K562 (cell line): ENCODE data around the gene RPRD1B. TPM values are rescaled to one million over a fixed set of nuclear protein-coding genes. Genes with fewer than 3 reads are reported as not detected.
A peak's percentile ranks its signal among the peaks of the same experiment; 100 is the strongest.

Experiments used
- ATAC-seq: fragments of 200-7000 bp; cut with Tn5 transposase; 3 replicates; pipeline ENCODE4 v1.9.1; 2020; ENCODE audit warnings: moderate library complexity
- BruUV-seq: library from RNA; stranded (reverse); fragments of 400-500 nt; replicated peaks from 2 replicates; lab custom pipeline; 2021; lab: Mats Ljungman, UMichigan
- CTCF ChIA-PET: fragments of 300-600 bp; formaldehyde crosslinking; extraction: SDS; loops from one replicate; lab custom pipeline; 2021; ENCODE audit warnings: low intra/inter-chr PET ratio; lab: Yijun Ruan, JAX
- POLR2A ChIA-PET: fragments of 300-600, 350-650 bp; sonication (Branson Sonifier 250); formaldehyde crosslinking; extraction: SDS; loops from one replicate; lab custom pipeline; 2021; ENCODE audit warnings: antibody characterized with exemption, inconsistent platforms; lab: Yijun Ruan, JAX
- DNase-seq, 4 experiments: peaks; one replicate each; pipeline versions ENCODE4 v3.0.0 to v3.0.0-alpha.2; 2011 to 2018; ENCODE audit warnings: low spot score in 3 of 4, mixed read lengths in 3 of 4; ENCODE audit errors: extremely low read depth in 1 of 4
- FAIRE-seq: peaks from 2 replicates; lab custom pipeline; 2011; peaks lifted over from hg19 to GRCh38; lab: Jason Lieb, UNC
- H2AFZ ChIP-seq: 2 replicates; pipeline ENCODE4 v1.6.0; 2011; ENCODE audit warnings: low read depth, low read length, control low read depth, inconsistent platforms
- H3K27ac ChIP-seq: fragments of 200-600 bp; 3 replicates; pipeline ENCODE4 v1.8.0; 2011; ENCODE audit warnings: low read depth, mild to moderate bottlenecking, control low read depth, inconsistent platforms, low read length, moderate library complexity, mixed read lengths; ENCODE audit errors: extremely low read depth
- H3K27me3 ChIP-seq, 2 experiments: fragments of 300-600 bp in 1 of 2; 2 replicates in 1 of 2; 3 replicates in 1 of 2; pipeline versions ENCODE4 v1.6.0 to v1.8.0; 2011; ENCODE audit warnings: inconsistent platforms in 2 of 2, low read length in 2 of 2, mild to moderate bottlenecking in 1 of 2, mixed read lengths in 1 of 2, moderate library complexity in 1 of 2; ENCODE audit not compliant: control insufficient read depth in 2 of 2, insufficient read depth in 2 of 2
- H3K36me3 ChIP-seq: fragments of 300-600 bp; 3 replicates; pipeline ENCODE4 v1.8.0; 2011; ENCODE audit warnings: mild to moderate bottlenecking, low read length, inconsistent platforms; ENCODE audit not compliant: control insufficient read depth, insufficient read depth
- H3K4me1 ChIP-seq, 2 experiments: fragments of 200-600 bp in 1 of 2; replicated peaks in 1 of 2; 2 replicates in 1 of 2; 3 replicates in 1 of 2; pipeline versions ENCODE4 v1.5.1 to v1.8.0; 2011; ENCODE audit warnings: inconsistent platforms in 2 of 2, low read length in 2 of 2, mild to moderate bottlenecking in 1 of 2, mixed read lengths in 1 of 2, moderate library complexity in 1 of 2; ENCODE audit not compliant: control insufficient read depth in 2 of 2, insufficient read depth in 2 of 2
- H3K4me2 ChIP-seq: 2 replicates; pipeline ENCODE4 v1.6.1; 2011; ENCODE audit warnings: low read length, control low read depth, inconsistent platforms, mixed read lengths; ENCODE audit not compliant: insufficient read depth
- H3K4me3 ChIP-seq: fragments of 200-600 bp; sonication (generic), shearing (Covaris generic); 2 replicates; pipeline ENCODE4 v1.5.1; 2016; ENCODE audit warnings: control low read depth, inconsistent platforms
- H3K79me2 ChIP-seq: fragments of 200-600 bp; 3 replicates; pipeline ENCODE4 v1.8.0; 2011; ENCODE audit warnings: low read length, inconsistent platforms; ENCODE audit not compliant: control insufficient read depth, insufficient read depth
- H3K9ac ChIP-seq, 2 experiments: 2 replicates each; pipeline versions ENCODE4 v1.6.0 to v1.6.1; 2011; ENCODE audit warnings: low read depth in 2 of 2, low read length in 2 of 2, control low read depth in 1 of 2, inconsistent platforms in 1 of 2, mild to moderate bottlenecking in 1 of 2, mixed read lengths in 1 of 2; ENCODE audit not compliant: insufficient read depth in 1 of 2
- H3K9me1 ChIP-seq: one replicate; pipeline ENCODE4 v1.6.0; 2011; ENCODE audit warnings: inconsistent platforms, mild to moderate bottlenecking, low read length, moderate library complexity; ENCODE audit not compliant: control insufficient read depth, insufficient read depth
- H3K9me3 ChIP-seq: replicated peaks from 2 replicates; pipeline ENCODE4 v1.5.1; 2011; ENCODE audit warnings: low read depth, low read length, inconsistent platforms; ENCODE audit not compliant: control insufficient read depth, insufficient read depth
- H4K20me1 ChIP-seq: replicated peaks from 2 replicates; pipeline ENCODE4 v1.6.1; 2011; ENCODE audit warnings: low read length, inconsistent platforms, mixed read lengths; ENCODE audit not compliant: control insufficient read depth, insufficient read depth
- HNRNPK ChIP-seq: fragments of 200-400 bp; formaldehyde crosslinking; IDR thresholded peaks from one replicate; pipeline ENCODE4 v1.6.1; 2018; ENCODE audit warnings: mild to moderate bottlenecking, low read depth, low read length; ENCODE audit not compliant: poor library complexity, severe bottlenecking
- HOXB6 ChIP-seq: fragments of 250-450 bp; sonication (Bioruptor Pico); IDR thresholded peaks from 2 replicates; pipeline ENCODE4 v1.5.1; 2022; ENCODE audit warnings: mild to moderate bottlenecking, borderline replicate concordance
- WGBS: fragments of 100-300 bp; shearing (Covaris generic); methylation state at CpG from one replicate; pipeline ENCODE4 v1.1.6; 2016; ENCODE audit warnings: low coverage, mixed read lengths; ENCODE audit not compliant: insufficient coverage; ENCODE audit errors: missing lambda C conversion rate; 5-methylcytosine and 5-hydroxymethylcytosine counted together
- in situ Hi-C: fragments of 300-500 bp; cut with MboI; formaldehyde crosslinking; loops from 4 replicates; pipeline ENCODE4 v1.15.0; 2018; ENCODE audit warnings: inconsistent platforms, mixed read lengths
- intact Hi-C: fragments of 100-400 bp; cut with micrococcal nuclease; formaldehyde crosslinking; loops from 2 replicates; pipeline ENCODE4 v1.14.2; 2022
- polyA plus RNA-seq, 8 experiments: library from polyadenylated mRNA; depleted of rRNA in 4 of 8; stranded (reverse) in 5 of 8; unstranded in 3 of 8; fragments of >200 nt; fragmentation: Nextera tagmentation in 2 of 8; fragmentation: Illumina TruSeq in 1 of 8; extraction: Ambion mirVana in 2 of 8; extraction: Trizol in 1 of 8; gene quantifications; 2 replicates each; pipeline versions ENCODE4 v1.2.1 to v1.2.3, GENCODE V29; 2011 to 2014; ENCODE audit warnings: inconsistent platforms in 1 of 8, missing spikeins in 1 of 8
- total RNA-seq, 7 experiments: library from RNA; depleted of rRNA in 6 of 7; stranded (reverse); fragments of >200 nt in 6 of 7; fragmentation: Illumina TruSeq in 2 of 7; extraction: Trizol in 2 of 7; gene quantifications; 2 replicates each; pipeline versions ENCODE4 v1.2.1 to v1.2.3, GENCODE V29; 2011 to 2021; ENCODE audit warnings: low replicate concordance in 1 of 7
- TF ChIP-seq, protein P1 (sequence below): sonication (generic); formaldehyde crosslinking; IDR thresholded peaks from 2 replicates; pipeline ENCODE4 v1.8.1; 2023; ENCODE audit warnings: mild to moderate bottlenecking, missing genetic modification reagents
- TF ChIP-seq, protein P2 (sequence below): sonication (generic); formaldehyde crosslinking; IDR thresholded peaks from 2 replicates; pipeline ENCODE4 v1.9.0; 2022; ENCODE audit warnings: mild to moderate bottlenecking, missing genetic modification reagents

The RPRD1B gene
- total and polyA plus RNA-seq, 9 of the 15 experiments (the other 6 are each of a cell fraction or from before 2014, with no cell fraction given): 5.5 to 43.0 (median 24.4) TPM

DNA sequence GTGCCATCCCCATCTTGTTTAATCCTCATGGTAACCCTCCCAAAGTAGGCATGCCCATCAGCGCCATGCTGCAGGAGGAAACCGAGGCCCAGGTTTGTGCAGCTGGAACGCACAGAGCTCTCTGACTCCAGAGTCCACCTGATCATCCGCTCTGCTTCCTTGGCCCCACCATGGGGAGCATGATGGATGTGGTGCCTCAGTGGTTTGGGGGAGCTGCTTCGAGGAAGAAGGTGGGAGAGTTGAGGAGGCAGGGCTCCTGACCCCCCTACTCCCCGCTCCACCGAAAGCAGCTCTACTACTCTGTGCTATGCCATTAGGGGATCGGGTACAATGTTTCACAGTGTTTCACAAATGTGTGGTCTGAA, 79.4 kb downstream of the RPRD1B start:
- WGBS: 96% methylated on average over 8 of the region's 8 CpGs
- H2AFZ ChIP-seq: peak overlapping the region; percentile 88
- no peak for TF ChIP-seq HOXB6 (CRISPR knock-in tag)
- TF ChIP-seq, protein P1, sequence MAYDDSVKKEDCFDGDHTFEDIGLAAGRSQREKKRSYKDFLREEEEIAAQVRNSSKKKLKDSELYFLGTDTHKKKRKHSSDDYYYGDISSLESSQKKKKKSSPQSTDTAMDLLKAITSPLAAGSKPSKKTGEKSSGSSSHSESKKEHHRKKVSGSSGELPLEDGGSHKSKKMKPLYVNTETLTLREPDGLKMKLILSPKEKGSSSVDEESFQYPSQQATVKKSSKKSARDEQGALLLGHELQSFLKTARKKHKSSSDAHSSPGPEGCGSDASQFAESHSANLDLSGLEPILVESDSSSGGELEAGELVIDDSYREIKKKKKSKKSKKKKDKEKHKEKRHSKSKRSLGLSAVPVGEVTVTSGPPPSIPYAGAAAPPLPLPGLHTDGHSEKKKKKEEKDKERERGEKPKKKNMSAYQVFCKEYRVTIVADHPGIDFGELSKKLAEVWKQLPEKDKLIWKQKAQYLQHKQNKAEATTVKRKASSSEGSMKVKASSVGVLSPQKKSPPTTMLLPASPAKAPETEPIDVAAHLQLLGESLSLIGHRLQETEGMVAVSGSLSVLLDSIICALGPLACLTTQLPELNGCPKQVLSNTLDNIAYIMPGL (CRISPR knock-in tag): 0 out of 2 replicates have a peak, but pooled peaks have one; percentile 7
- TF ChIP-seq, protein P2, sequence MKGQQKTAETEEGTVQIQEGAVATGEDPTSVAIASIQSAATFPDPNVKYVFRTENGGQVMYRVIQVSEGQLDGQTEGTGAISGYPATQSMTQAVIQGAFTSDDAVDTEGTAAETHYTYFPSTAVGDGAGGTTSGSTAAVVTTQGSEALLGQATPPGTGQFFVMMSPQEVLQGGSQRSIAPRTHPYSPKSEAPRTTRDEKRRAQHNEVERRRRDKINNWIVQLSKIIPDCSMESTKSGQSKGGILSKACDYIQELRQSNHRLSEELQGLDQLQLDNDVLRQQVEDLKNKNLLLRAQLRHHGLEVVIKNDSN (CRISPR knock-in tag): 0 out of 2 replicates have a peak, but pooled peaks have one; percentile 11
- no peak for TF ChIP-seq HNRNPK
- TF ChIP-seq, all 486 proteins: peak for 2
- CTCF ChIA-PET: interaction anchor here (0.8 kb wide), 1 partner anchor 59 kb away, joined by 3 read pairs; no protein-coding TSS in a partner anchor
- Histone ChIP-seq H3K79me2 (no peaks in the 10 kb centered on the region), H3K9ac (peak overlapping the region; percentile 33 to 49; a peak in 2 of 4 replicates), H4K20me1 (no peaks in the 10 kb centered on the region), H3K27ac (peak overlapping the region; percentile 56), H3K4me2 (peak overlapping the region; percentile 78), H3K4me3 (no peak overlapping the region), H3K9me3 (no peaks in the 10 kb centered on the region), H3K27me3 (no peaks in the 10 kb centered on the region), H3K9me1 (no peaks in the 10 kb centered on the region), H3K4me1 (peaks cover 15 to 36% of the 10 kb centered on the region in 2 experiments), H3K36me3 (no peaks in the 10 kb centered on the region)
- POLR2A ChIA-PET: interaction anchor here (0.7 kb wide), 1 partner anchor 46 kb away, joined by 3 read pairs; no protein-coding TSS in a partner anchor
- no TSS peak for BruUV-seq
- ATAC-seq (no peak), DNase-seq (no peak), FAIRE-seq (no peak)
- in situ Hi-C loops (no loop called here), intact Hi-C loops (loop anchor here (1.0 to 5.0 kb wide), 4 partner anchors 41 to 210 kb away; partner anchors contain the start of genes TGM2 and VSTM2L)
